Stimulated activated naive CD8-positive, alpha-beta T cell treated with anti-CD3 and anti-CD28 coated beads, Interleukin-15, amount 100 ng/mL, for 72 hours (primary cell): ENCODE data around the gene PTGR2.

Experiments used
- ATAC-seq: fragments of 150-1000 bp; cut with Tn5 transposase; 2 replicates; pipeline ENCODE4 v1.10.0; 2021; ENCODE audit warnings: mild to moderate bottlenecking, moderate library complexity
- DNase-seq, 2 donors: peaks; one replicate each; pipeline ENCODE4 v3.0.0; 2021 to 2022
- H3K27ac Mint-ChIP-seq, 2 donors: one replicate each; pipeline ENCODE4 v1.8.0; 2022; ENCODE audit warnings: mild to moderate bottlenecking in 2 of 2, mixed read lengths in 2 of 2, moderate library complexity in 2 of 2
- H3K27me3 Mint-ChIP-seq: one replicate; pipeline ENCODE4 v1.8.0; 2022; ENCODE audit warnings: mixed read lengths
- H3K4me1 Mint-ChIP-seq: one replicate; pipeline ENCODE4 v1.8.0; 2022; ENCODE audit warnings: mild to moderate bottlenecking, mixed read lengths
- H3K4me3 Mint-ChIP-seq, 2 donors: one replicate each; pipeline ENCODE4 v1.8.0; 2022; ENCODE audit warnings: mild to moderate bottlenecking in 2 of 2, mixed read lengths in 2 of 2, moderate library complexity in 1 of 2
- H3K9me3 Mint-ChIP-seq, 2 donors: one replicate each; pipeline ENCODE4 v1.8.0; 2022; ENCODE audit warnings: mixed read lengths in 2 of 2

Gene PTGR2

GRCh38 chr14:73851567-73852382, at the start of gene PTGR2:
Gene PTGR2 (plus strand): TSS chr14:73851831. CDS start chr14:73858863, 7,032 bp downstream.
- peak; percentile 88 to 93 for DNase-seq
- Mint-ChIP-seq H3K27ac (peak within 1 kb of the TSS; percentile 99), H3K9me3 (no peaks in the 10 kb centered on the region), H3K27me3 (no peaks in the 10 kb centered on the region), H3K4me1 (peaks cover 28% of the 10 kb centered on the region), H3K4me3 (peak within 1 kb of the TSS; percentile 98)
- peak; percentile 98 for ATAC-seq

GRCh38 chr14:73802431-73803188, 49.0 kb upstream of the PTGR2 start:
- no peak overlapping the region for H3K4me3 Mint-ChIP-seq
- H3K9me3 Mint-ChIP-seq, result no peaks in the 10 kb centered on the region

GRCh38 chr14:73804636-73805035, 47.0 kb upstream of the PTGR2 start:
- no peak for DNase-seq
- no peaks in the 10 kb centered on the region for H3K27me3 Mint-ChIP-seq
- no peak overlapping the region for H3K27ac Mint-ChIP-seq
- no peak overlapping the region for H3K4me3 Mint-ChIP-seq
- no peaks in the 10 kb centered on the region for H3K4me1 Mint-ChIP-seq
- ATAC-seq, result no peak
- H3K9me3 Mint-ChIP-seq, result no peaks in the 10 kb centered on the region

More at GRCh38 chr14:73802431-73803188, 49.0 kb upstream of the PTGR2 start:
- no peak for ATAC-seq
- no peaks in the 10 kb centered on the region for H3K27me3 Mint-ChIP-seq
- DNase-seq, result no peak
- H3K4me1 Mint-ChIP-seq, result no peaks in the 10 kb centered on the region
- peak overlapping the region in 1 of 2 donors; percentile 59 for H3K27ac Mint-ChIP-seq

- Mint-ChIP-seq H3K27ac (no peak overlapping the region), H3K4me1 (peaks cover 15% of the 10 kb centered on the region), H3K4me3 (no peak overlapping the region), H3K27me3 (no peaks in the 10 kb centered on the region), H3K9me3 (no peaks in the 10 kb centered on the region)
- DNase-seq (no peak), ATAC-seq (no peak)
Measured at GRCh38 chr14:73807457-73807856, 44.2 kb upstream of the PTGR2 start.

GRCh38 chr14:73809391-73809790, 42.2 kb upstream of the PTGR2 start:
- no peak for ATAC-seq
- Mint-ChIP-seq H3K4me1 (peaks cover 21% of the 10 kb centered on the region), H3K4me3 (no peak overlapping the region), H3K9me3 (no peaks in the 10 kb centered on the region), H3K27ac (no peak overlapping the region), H3K27me3 (no peaks in the 10 kb centered on the region)
- DNase-seq, result no peak

GRCh38 chr14:73810478-73811163, 41.0 kb upstream of the PTGR2 start:
- Mint-ChIP-seq H3K27me3 (no peaks in the 10 kb centered on the region), H3K27ac (no peak overlapping the region), H3K9me3 (no peaks in the 10 kb centered on the region), H3K4me3 (peak overlapping the region; percentile 17 to 40), H3K4me1 (peaks cover 24% of the 10 kb centered on the region)
- ATAC-seq (no peak), DNase-seq (no peak)

- Mint-ChIP-seq H3K4me1 (peaks cover 24% of the 10 kb centered on the region), H3K4me3 (peak overlapping the region; percentile 17 to 40), H3K9me3 (no peaks in the 10 kb centered on the region), H3K27ac (no peak overlapping the region), H3K27me3 (no peaks in the 10 kb centered on the region)
- DNase-seq (no peak), ATAC-seq (no peak)
Measured at GRCh38 chr14:73811164-73811503, 40.5 kb upstream of the PTGR2 start.

- DNase-seq (no peak), ATAC-seq (peak; percentile 42)
- Mint-ChIP-seq H3K4me3 (no peak overlapping the region), H3K4me1 (peaks cover 24% of the 10 kb centered on the region), H3K27ac (no peak overlapping the region), H3K9me3 (no peaks in the 10 kb centered on the region), H3K27me3 (no peaks in the 10 kb centered on the region)
Measured at GRCh38 chr14:73814153-73814552, 37.5 kb upstream of the PTGR2 start.

GRCh38 chr14:73815849-73816248, 35.8 kb upstream of the PTGR2 start:
- Mint-ChIP-seq H3K27ac (peak overlapping the region in 1 of 2 donors; percentile 4), H3K4me3 (no peak overlapping the region), H3K9me3 (no peaks in the 10 kb centered on the region), H3K27me3 (no peaks in the 10 kb centered on the region), H3K4me1 (peaks cover 17% of the 10 kb centered on the region)
- DNase-seq (no peak), ATAC-seq (no peak)

GRCh38 chr14:73816393-73816816, 35.2 kb upstream of the PTGR2 start:
- ATAC-seq (no peak), DNase-seq (no peak)
- Mint-ChIP-seq H3K27ac (no peak overlapping the region), H3K4me3 (no peak overlapping the region), H3K27me3 (no peaks in the 10 kb centered on the region), H3K9me3 (no peaks in the 10 kb centered on the region), H3K4me1 (peaks cover 12% of the 10 kb centered on the region)

- no peak for DNase-seq
- no peak overlapping the region for H3K4me3 Mint-ChIP-seq
- ATAC-seq, result no peak
- no peaks in the 10 kb centered on the region for H3K27me3 Mint-ChIP-seq
- H3K9me3 Mint-ChIP-seq, result no peaks in the 10 kb centered on the region
- no peak overlapping the region for H3K27ac Mint-ChIP-seq
- H3K4me1 Mint-ChIP-seq, result peaks cover 9% of the 10 kb centered on the region
Measured at GRCh38 chr14:73817020-73817655, 34.5 kb upstream of the PTGR2 start.

GRCh38 chr14:73818821-73819220, 32.8 kb upstream of the PTGR2 start:
- Mint-ChIP-seq H3K4me3 (no peak overlapping the region), H3K27me3 (no peaks in the 10 kb centered on the region), H3K9me3 (no peaks in the 10 kb centered on the region), H3K4me1 (peaks cover 9% of the 10 kb centered on the region), H3K27ac (peak overlapping the region in 1 of 2 donors; percentile 33)
- ATAC-seq (no peak), DNase-seq (no peak)

- H3K4me3 Mint-ChIP-seq, result no peak overlapping the region
- no peaks in the 10 kb centered on the region for H3K9me3 Mint-ChIP-seq
- H3K27me3 Mint-ChIP-seq, result no peaks in the 10 kb centered on the region
- H3K27ac Mint-ChIP-seq, result no peak overlapping the region
- DNase-seq (no peak), ATAC-seq (no peak)
- peaks cover 2% of the 10 kb centered on the region for H3K4me1 Mint-ChIP-seq
Measured at GRCh38 chr14:73820631-73821030, 31.0 kb upstream of the PTGR2 start.

- ATAC-seq (no peak), DNase-seq (no peak)
- Mint-ChIP-seq H3K4me1 (peaks cover 5% of the 10 kb centered on the region), H3K27ac (no peak overlapping the region), H3K9me3 (no peaks in the 10 kb centered on the region), H3K27me3 (no peaks in the 10 kb centered on the region), H3K4me3 (no peak overlapping the region)
Measured at GRCh38 chr14:73823339-73823885, 28.2 kb upstream of the PTGR2 start.

GRCh38 chr14:73824127-73824526, 27.5 kb upstream of the PTGR2 start:
- Mint-ChIP-seq H3K27ac (no peak overlapping the region), H3K27me3 (no peaks in the 10 kb centered on the region), H3K9me3 (no peaks in the 10 kb centered on the region), H3K4me3 (no peak overlapping the region), H3K4me1 (peaks cover 8% of the 10 kb centered on the region)
- ATAC-seq (no peak), DNase-seq (no peak)
